GM21825 (cell line): Measurements from ENCODE around the gene BRD7.
A peak's percentile ranks its signal among the peaks of the same experiment; 100 is the strongest.

Experiments used
- ATAC-seq: cut with Tn5 transposase; IDR thresholded peaks from one replicate; pipeline ENCODE4 v1.9.1; 2021; ENCODE audit warnings: mild to moderate bottlenecking, moderate library complexity; ENCODE audit not compliant: unreplicated experiment

BRD7 gene

DNA sequence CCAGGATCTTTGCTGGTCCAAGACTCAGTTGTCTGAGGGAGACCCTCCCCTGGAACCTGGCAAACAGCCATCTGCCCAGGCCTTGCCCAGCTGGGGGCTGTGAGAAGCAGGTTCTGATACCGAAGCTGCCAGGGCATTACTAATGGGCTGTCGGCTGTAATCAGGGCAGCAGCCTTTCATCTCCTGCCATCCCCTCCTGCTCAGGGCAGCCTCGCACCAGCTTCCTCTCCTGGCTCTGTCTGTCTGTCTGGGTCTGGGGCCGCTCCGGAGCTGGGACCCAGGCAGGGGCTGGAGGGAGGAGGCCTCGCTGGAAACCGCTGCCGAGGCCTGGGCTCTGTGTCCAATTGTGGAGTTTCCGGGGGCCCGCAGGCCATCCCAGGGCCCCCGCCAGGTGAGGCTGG lies 21.6 kb upstream of the BRD7 start:
- no peak for ATAC-seq

GRCh38 chr16:50389900-50390299 lies 21.1 kb upstream of the BRD7 start:
- no peak for ATAC-seq

DNA sequence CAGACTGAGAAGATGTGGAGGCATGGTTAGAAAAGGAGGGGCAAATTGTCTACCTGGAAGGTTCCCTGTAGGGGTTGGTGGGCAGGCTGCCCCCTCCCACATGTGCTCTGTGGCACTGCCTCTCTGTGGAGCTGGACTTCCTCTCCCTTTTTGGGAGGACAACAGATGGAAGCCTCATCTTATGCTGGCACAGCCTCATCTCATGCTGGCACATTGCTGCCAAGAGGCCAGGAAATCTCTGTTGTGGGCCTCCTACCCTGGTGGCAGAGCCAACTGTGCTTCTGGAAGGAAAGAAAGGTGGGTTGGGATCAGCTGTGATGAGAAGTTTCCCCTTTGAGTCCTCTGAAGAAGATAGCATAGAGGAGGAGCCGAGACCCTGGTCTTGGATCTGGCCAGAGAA lies 19.7 kb upstream of the BRD7 start:
- ATAC-seq: no peak

- no peak for ATAC-seq
Measured at GRCh38 chr16:50386774-50387173, 18.0 kb upstream of the BRD7 start.

DNA sequence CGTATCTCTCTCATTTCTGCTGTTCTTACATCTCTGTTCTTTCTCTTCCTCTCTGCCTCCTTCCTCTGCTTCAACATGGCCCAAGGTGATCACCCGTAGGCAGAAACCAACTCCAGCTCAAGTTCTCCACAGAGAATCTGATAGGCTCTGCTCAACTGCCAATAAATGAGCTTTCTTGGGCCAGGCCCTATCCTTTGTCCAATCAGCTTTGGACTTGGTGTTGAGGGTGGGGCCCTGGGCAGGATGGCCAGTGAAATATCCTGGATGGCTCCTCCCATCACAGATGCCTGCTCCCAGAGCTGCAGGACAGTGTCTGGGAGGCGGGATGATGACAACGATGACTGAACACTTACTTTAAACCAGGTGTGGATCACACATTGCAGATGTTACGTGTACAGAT lies 17.4 kb upstream of the BRD7 start:
- no peak for ATAC-seq

DNA sequence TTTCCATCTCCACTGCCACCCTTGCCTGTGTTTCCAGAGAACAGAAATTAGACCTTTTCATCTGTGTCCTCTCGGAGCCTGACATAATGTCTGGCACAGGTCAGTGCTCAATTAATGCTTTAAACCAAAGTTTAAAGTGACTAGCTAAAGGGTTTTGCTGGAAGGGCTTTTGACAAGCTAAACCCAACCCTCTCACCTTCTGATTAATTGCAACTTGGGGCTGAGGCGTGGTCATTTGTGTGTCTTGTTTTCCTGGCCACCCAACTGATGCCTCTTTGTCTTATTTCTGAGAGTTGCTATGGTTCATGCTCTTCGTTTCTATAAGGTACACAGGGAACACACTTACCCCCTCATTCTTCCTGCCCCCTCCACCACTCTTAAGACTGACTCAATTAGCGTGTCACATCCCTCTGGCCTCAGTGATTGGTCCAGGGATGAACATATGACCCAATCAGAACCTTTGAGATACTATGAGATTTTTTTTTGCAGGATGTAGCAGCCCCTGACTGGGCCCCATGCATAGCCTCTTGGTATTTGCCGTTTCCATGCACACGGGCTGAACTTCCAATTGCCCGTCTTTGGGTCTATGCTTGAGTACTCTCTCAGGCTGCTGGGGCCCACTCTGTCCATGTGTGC lies 15.8 kb upstream of the BRD7 start:
- no peak for ATAC-seq

GRCh38 chr16:50381679-50382440 lies 13.1 kb upstream of the BRD7 start:
- ATAC-seq: no peak

DNA sequence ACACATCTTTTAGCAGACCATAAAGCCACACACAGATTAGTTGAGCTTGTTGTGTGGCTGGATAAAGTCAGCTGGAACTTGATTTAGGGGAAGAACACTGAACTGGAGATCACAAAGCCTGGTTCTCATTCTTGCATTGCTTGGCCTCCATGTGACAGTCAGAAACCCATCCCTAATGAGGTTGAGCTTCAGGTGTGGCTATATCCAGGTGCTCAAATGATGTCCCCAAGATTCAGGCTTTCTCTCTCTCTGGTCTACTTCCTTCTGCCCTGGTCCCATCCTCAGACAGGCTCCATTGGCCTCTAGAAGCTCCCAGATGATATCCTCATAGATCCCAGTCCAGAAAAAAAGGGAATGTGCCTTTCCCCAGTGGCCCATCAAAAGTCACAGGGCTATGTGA lies 9.6 kb upstream of the BRD7 start:
- ATAC-seq: no peak

- no peak for ATAC-seq
Measured at GRCh38 chr16:50377001-50377400, 8.2 kb upstream of the BRD7 start.

DNA sequence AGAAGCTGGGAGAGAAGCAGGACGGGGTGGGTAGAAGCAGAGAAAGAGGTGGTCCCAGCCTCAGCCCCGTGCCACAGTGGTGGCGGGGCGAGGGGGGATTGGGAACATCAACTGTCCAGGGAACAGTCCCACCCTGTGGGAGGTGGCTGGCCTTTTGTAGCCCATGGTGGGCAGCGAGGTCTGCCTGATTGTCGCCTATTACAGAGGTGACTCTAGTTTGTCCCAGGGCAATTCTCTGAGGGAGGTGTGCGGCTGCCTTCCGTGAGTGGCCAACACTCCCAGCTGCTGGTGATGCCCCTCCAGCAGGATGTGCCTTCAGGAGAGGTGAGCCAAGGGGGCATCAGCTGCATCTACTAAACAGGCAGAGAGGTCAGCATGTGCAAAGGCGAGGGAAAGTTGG lies 5.0 kb upstream of the BRD7 start:
- ATAC-seq: no peak

- ATAC-seq: no peak
Measured at GRCh38 chr16:50373345-50373701, 4.5 kb upstream of the BRD7 start.

- no peak for ATAC-seq
Measured at GRCh38 chr16:50372611-50373344, 4.0 kb upstream of the BRD7 start.

- no peak for ATAC-seq
Measured at GRCh38 chr16:50371936-50372595, 3.3 kb upstream of the BRD7 start.

DNA sequence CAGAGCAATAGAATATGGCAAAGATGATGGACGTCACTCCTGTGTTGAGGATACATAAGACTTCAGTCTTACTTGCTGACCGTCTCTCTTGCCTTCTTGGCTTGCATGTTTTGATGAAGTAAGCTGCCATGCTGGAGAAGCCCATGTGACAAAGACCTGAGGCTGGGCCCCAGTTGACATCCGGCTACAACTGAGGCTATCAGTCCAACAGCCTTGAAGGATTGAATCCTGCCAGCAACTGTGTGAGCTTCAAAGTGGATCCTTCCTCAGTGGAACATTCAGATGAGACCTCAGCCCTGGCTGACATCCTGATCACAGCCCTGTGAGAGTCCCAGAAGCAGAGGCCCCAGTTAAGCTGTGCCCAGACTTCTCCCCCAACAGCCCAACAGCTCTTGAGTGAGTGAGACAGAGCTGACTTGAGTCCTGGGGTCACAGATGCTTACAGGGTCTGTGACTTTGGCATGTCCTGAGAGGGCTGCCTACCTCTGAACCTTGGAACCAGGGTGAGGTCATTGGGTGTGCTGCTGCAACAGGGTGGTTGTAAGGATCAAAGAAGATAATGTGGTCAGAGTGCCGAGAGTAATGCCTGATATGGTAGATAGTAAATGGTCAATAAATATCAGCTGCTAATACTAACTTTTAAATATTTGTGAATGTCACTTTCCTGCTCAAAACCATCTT lies 2.4 kb upstream of the BRD7 start:
- ATAC-seq: no peak

DNA sequence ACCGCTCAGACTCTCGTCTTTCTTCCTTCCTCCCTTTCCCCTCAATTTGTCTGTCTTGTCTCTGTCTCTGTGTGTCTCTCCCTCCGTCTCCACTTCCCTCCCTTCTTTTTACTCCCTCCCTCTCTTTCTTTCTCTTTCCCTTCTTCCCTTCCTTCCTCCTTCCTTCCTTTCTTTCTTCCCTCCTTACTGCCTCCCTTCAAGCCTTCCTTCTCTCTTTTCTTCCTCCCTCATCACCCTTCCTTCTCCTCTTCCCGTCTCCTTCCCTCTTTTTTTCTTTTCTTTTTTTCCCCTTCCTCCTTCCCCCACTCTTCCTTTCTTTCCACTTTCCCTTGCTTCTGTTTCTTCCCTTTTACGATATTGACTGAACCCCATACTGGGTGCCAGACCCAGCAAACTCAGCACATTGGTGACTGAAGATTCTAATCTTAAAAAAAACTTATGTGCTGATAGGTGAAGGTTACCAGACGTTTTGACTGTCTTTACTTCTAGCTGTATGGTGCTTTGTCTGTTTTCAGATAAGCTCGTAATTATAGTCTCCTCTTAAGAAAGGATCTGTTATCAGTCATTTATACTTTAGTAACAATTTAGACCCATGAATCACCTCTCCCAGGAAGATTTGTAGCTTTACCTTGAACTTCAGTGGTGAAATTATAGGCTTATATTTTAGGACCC lies 481 bp upstream of the BRD7 start:
- no peak for ATAC-seq

DNA sequence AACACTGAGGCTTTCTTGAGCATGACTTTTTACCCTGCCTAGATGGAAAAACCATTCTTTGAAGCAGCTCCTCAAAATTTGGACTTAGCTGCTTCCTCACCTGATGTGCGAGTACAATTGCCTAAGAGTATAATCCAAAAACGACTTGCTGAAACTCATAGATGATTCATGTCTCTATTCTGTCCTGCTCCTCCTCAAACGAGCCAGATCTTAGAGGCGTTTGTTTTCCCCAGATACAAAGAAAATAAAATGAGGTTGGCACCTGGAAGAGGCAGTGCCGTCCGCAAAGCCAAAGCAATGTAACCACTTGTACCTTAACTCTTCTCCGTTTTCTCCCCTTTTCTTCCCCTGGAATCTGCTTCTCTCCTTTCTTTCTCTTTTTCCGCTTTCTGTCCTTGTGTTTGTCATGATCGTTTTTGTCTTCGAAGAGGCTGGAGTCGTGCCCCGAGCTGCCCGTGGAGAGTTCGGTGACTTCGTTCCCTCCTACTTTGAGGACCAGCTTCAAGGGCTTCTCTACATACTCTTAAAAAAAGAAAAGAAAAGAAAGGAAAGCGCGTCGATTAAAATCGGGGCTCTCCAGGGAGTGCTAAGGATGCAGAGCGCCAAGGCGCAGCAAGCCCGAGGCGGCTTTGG lies 895 bp downstream of the BRD7 start:
- peak; percentile 28 for ATAC-seq

GRCh38 chr16:50365791-50366575 lies 2.8 kb downstream of the BRD7 start:
- no peak for ATAC-seq

GRCh38 chr16:50363656-50364055 lies 5.1 kb downstream of the BRD7 start:
- ATAC-seq: no peak

DNA sequence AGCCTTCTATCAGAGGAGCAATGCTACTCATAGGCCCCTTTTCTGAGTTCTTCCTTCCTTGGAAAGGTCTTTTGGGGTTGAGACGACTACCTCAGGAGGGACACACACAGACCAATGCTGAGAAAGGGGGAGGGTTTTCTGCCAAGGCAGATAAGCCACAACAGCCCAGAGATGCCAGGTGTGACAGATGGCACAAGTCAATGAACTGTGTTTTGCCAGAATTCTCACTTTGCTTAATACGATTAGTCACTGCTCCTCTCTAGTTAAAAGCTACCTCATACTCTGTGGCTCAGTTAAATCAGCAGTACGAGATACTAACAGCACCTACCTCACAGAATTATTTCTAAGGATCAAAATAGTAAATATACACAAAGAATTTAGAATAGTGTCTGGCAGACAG lies 8.0 kb downstream of the BRD7 start:
- no peak for ATAC-seq
